GM08714 (cell line): ENCODE data around the gene PDE10A.

Source experiments
- H3K4me3 ChIP-seq: fragments of 200-500 bp; sonication (Bioruptor generic); 2 replicates; pipeline ENCODE4 v1.5.1; 2014; ENCODE audit warnings: mild to moderate bottlenecking, low read length, inconsistent platforms
- ZNF274 ChIP-seq: IDR thresholded peaks from 2 replicates; pipeline ENCODE4 v1.6.1; 2012; ENCODE audit warnings: mild to moderate bottlenecking, low read depth, low read length

Gene PDE10A

DNA sequence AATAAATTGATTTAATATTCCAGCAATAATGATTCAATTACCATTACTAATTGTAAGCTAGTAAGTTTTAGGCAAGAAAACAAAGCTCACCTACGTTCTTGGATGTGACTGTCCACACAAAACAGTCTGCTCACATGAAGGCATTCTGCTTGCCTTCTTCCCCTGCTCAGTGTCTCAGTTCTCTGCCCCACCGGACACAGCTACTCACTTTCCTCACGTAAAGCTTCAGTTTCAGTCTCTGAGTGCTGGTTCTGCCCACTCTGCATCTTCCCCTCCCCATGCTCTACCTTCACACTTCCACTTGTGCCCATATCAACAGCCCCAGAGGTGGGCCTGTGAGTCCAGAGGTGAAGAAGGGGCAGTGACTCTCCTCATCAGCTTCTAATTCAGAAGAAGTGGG lies 279.7 kb downstream of the PDE10A start:
- TF ChIP-seq ZNF274 = no peak
- no peak overlapping the region for H3K4me3 ChIP-seq

DNA sequence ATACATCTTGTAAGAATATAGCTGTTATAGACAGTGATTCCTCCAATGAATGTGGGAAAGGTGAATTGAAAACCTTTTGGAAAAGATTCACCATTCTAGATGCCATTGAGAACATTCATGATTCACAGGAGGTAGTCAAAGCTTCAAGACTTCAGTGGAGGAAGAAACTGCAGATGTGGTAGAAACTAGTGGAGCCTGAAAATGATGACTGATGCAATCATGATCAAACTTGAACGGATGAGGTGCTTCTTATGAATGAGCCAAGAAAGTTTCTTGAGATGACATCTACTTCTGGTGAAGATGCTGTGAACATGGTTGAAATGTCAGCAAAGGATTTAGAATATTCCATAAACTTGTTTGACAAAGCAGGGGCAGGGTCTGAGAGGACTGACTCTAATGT lies 286.9 kb downstream of the PDE10A start:
- no peak for TF ChIP-seq ZNF274
- no peak overlapping the region for H3K4me3 ChIP-seq

DNA sequence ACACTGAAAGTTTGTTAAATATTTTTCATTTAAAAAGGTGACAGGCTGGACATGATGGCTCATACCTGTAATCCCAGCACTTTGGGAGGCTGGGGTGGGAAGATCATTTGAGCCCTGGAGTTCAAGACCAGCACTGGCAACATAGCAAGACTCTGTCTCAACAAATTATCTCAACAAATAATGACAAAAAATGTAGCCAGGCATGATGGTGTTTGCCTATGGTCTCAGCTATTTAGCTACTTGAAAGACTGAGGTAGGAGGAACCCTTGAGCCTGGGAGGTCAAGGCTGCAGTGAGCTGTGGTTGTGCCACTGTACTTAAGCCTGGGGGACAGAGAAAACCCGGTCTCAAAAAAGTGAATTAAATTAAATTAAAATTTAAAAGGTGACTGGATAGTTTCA lies 297.7 kb downstream of the PDE10A start:
- no peak for TF ChIP-seq ZNF274
- no peak overlapping the region for H3K4me3 ChIP-seq

DNA sequence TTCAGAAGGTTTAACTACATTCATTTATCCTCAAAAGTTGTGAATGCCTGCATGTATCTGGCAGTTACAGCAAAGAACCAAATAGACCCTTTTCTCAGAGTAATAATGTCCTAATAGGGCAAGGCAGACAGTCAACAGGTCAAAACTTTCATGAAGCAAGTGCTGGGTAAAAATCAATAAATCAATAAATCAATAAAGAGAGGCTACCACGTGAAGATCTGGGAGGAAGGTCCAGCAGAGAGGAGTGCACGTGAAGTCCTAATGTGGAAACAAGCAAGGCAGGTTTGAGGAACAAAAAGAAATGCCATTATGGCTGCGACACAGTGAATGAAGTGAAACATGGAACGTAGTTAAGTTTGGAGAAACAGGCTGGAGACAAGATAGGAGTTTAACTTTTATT lies 317.3 kb downstream of the PDE10A start:
- no peak overlapping the region for H3K4me3 ChIP-seq
- TF ChIP-seq ZNF274 = no peak

DNA sequence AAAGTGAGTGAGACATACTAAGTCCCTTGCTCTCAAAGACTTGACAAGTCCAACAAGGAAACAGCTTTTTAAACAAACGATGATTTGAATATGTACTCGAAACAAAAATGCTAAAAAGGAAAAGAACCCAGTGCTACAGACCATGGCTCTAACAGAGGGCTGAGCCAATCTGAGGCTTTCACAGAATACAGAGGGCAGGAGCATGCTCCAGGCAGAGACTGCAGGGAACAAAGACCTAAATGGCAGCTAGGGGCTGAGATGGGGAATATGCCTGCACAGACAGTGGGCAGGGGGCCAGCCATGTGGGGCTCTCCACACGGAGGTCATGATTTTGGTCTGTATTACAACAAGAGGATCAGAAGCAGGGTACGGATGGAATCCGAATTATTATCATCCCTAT lies 322.5 kb downstream of the PDE10A start:
- TF ChIP-seq ZNF274 = no peak
- no peak overlapping the region for H3K4me3 ChIP-seq

DNA sequence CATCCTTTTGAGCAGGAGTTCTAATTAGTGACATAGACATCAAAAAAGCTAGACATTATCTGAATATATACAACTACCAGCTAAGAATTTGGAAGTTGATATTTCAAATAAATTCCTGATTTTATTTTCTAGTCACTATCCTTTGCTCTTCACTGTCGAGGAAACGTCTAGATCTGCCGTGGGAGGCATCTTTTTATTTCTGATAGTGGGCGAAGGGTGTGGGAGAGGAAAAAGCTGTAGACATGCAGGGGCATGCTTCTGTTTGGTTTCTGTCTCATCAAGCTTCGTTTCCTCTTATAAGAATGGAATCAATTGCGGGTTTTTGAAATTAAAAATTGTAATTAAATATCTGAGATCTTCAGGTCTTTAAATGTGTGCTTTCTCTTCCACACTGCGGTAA lies 337.4 kb downstream of the PDE10A start:
- TF ChIP-seq ZNF274 = no peak
- H3K4me3 ChIP-seq = no peak overlapping the region

DNA sequence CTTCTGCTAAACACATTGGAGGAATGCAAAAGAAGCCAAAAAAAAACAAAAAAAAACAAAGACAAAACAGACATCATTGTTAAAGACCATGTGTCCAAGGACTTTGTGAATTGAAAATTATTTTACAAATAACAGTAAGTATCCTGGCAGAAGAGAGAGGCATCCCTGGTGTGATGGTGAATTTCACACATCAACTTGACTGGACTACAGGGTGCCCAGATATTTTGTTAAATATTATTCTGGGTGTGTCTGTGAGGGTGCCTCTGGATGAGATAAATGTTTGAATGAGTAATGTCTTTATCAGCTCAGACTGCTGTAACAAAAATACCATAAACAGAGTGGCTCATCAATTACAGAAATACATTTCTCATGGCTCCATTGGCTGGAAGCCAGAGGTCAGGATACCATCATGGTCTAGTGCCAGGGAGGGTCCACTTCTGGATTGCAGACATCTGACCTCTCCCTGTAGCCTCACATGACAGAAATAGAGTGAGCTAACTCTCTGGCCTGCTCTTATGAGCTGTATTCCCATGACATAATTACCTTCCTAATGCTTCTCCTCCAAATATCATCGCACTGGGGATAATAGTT lies 341.4 kb downstream of the PDE10A start:
- H3K4me3 ChIP-seq = no peak overlapping the region
- TF ChIP-seq ZNF274 = no peak

DNA sequence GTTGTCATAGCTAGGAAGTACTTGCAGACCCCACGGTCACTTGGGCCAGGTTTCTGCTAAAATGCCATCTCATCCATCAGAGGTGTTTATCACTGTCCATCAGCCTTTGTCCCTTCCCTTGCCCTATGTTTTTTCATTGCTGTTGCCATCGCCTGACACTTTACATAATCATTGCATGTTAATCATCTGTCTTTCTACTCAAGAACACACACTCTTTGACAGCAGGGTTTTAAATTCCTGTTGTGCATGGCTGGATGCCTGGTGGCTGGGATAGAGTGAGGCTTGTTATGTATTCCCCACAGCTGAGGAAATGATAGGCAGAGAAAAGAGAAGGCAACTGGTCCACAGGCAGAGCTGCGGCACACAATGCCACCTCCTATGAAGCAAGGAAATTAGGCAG lies 341.9 kb downstream of the PDE10A start:
- TF ChIP-seq ZNF274 = no peak
- no peak overlapping the region for H3K4me3 ChIP-seq

DNA sequence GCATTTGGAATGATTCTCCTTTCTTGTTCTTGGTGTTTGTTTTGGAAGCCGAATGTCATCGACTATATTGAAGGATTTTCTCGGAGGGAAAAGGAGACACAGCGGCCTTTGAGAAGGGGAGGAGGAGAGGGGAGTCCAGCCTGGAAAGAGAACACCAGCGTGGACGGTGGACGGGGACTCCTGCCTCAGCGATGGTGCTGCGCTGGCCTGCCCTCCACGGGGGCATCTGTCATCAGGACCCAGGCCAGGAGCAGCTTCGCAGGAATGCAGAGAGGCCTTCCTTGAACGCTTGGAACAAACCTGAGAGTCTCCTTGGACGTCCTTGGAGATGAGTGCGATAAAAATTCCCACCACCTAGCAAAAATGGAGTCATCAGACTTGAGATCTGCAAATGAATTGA lies 345.3 kb downstream of the PDE10A start:
- TF ChIP-seq ZNF274 = no peak
- no peak overlapping the region for H3K4me3 ChIP-seq

DNA sequence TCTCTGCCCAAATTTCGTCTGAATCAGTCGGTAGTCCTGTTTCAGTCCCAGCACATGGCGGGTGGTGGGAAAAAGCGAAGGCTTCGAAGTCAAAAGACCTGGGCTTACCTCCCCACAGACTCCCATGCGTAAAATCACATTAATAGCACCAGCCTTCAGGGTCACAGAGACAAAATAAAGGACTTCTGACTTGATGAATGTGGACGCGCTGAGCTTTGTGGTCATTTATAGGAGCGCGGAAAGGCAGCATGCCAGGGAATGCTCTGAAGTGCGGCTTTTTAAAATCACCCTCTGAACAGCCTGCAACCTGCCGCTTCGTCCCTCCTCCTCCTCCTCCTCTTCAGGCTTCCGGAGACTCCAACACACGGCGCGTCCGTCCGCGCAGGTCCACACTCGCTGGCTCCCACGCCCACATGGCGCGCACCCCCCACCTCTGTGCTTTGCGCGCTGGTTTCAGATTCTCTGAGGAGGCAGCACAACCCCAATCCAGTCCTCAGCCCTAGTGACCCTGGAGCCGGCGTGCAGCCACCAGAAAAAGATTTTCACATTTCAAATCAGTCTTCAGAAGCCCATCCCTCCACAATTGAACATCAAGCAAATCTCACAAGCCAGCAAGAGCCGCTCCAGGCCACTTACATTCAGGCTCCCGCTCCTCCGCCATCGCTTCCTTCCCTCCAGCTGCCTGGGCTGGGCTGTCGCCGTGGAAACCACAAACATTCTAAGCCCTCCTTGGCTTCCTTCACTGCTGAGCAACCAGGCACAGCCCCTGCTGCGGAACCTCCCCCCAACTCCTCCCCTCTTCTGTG lies 353.9 kb downstream of the PDE10A start, which contains the start of gene C6orf118:
TSS of gene C6orf118 (minus strand) at position 680 of the 806 bp plus-strand sequence. CDS start at position 661, 19 bp downstream.
- no peak within 1 kb of the TSS for H3K4me3 ChIP-seq
- no peak for TF ChIP-seq ZNF274

DNA sequence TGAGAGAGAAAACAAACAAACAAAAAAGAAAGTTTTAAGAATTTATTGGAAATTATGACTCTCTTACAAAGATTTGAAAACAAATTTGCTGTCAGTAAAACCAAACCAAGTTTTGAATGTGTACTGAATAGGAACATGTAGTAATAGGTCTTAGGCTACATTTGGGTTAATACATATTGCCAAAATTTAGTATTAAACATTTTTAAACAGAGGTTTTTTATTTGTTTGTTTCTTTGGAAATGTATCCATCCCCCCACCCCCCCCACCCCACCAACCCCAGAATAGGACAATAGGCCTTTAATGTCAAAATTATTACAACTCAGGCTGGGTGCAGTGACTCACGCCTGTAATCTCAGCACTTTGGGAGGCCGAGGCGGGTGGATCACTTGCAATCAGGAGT lies 356.1 kb downstream of the PDE10A start:
- TF ChIP-seq ZNF274 = no peak
- no peak overlapping the region for H3K4me3 ChIP-seq

DNA sequence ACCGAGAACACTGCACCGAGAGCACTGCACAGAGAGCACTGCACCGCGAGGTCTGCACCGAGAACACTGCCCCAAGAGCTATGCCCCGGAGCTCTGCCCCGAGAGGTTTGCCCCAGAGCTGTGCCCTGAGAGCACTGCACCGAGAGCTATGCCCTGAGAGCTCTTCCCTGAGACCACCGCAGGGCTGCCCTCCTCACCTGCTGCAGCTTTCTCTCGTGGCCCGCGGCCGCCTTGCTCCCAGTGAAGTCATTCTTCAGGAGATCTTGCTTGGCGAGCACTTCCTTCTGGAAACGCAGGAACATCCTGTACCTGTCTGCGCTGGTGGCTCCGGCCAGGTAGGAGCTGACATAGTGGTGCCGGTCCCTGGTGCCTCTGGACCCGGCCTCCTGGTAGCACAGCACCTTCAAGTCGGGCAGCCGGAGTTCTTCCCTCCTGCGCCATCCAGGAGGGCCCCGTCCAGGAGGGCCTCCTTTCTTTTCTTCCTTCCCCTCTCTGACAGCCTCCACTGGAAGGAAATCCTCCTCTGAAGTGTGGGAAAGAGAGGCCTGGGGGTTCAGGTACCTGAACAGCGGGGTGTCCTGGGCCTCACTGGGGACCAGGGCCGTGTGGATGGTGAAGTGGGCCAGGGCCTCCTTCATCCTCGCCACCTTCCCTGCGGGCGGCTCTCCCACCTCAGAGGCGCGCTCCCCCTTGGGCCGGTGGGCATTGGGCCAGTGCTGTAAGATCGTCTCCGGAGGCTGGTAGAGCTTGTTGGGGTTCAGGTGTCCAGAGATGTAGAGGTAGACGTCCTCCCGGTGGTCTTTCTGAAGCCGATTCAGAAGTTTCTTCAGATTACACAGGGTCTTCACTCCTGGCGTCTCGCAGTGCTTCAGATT lies 361.4 kb downstream of the PDE10A start:
- TF ChIP-seq ZNF274 = no peak

DNA sequence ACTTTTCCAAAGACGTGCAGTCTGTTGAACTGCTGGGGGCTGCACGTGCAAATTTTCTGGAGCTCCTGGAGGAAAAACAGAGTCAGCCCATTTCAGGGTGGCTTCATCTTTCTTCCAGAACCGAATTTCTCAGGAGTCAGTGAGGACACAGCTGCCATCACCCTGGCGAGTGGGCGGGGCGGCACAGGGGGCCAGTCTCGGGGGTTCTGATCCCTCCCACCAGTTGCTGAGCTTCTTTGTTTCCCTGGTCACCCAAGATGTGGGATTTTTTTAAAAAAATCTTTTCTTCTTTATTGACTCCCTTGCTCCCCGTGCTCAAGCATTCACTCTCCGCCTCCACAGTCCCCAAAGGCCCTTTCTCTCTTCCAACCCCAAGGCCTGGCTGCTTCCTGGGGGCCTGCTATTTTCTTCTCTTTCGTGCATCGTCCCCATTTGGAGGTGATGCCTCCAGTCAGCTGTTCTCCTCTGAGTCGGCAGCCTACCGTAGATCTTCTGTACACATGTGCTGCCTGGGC lies 362.6 kb downstream of the PDE10A start:
- no peak overlapping the region for H3K4me3 ChIP-seq
- TF ChIP-seq ZNF274 = no peak

More for the DNA sequence above, 361.4 kb downstream of the PDE10A start:
- no peak overlapping the region for H3K4me3 ChIP-seq

DNA sequence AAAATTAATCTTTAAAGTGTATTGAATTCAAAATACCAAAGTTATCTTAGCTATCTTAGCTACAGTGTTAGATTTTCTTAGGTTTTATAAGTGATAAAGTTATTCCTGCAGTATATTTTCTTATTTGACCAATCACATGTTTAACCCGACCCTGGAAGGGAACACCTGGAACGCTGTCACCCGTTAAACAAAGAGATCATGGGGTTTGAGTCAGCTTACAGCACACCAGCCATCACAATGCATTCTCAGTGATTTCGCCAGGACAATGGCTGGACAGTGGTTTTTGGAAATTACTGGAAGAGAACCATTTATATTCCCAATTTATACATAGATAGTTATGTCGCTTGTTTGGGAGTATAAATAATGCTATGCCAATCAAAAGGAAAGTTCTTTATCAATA lies 364.2 kb downstream of the PDE10A start:
- H3K4me3 ChIP-seq = no peak overlapping the region
- TF ChIP-seq ZNF274 = no peak
